Hematopoietic multipotent progenitor cell (in vitro differentiated cells): Measurements from ENCODE around the gene PCDHA4. TPM values are rescaled to one million over a fixed set of nuclear protein-coding genes. Genes with fewer than 3 reads are reported as not detected.
A peak's percentile ranks its signal among the peaks of the same experiment; 100 is the strongest.

Experiments used
- DNase-seq, 3 donors: peaks; one replicate each; pipeline ENCODE4 v3.0.0-alpha.2; 2011 to 2015; ENCODE audit warnings: low read depth in 2 of 3, low spot score in 2 of 3
- total RNA-seq: library from RNA; depleted of rRNA; stranded (reverse); fragments of >200 nt; gene quantifications from one replicate; pipeline ENCODE4 v1.2.3, GENCODE V29; 2012

PCDHA4 gene
- total RNA-seq, 1 donor, result 0.27 TPM

DNA sequence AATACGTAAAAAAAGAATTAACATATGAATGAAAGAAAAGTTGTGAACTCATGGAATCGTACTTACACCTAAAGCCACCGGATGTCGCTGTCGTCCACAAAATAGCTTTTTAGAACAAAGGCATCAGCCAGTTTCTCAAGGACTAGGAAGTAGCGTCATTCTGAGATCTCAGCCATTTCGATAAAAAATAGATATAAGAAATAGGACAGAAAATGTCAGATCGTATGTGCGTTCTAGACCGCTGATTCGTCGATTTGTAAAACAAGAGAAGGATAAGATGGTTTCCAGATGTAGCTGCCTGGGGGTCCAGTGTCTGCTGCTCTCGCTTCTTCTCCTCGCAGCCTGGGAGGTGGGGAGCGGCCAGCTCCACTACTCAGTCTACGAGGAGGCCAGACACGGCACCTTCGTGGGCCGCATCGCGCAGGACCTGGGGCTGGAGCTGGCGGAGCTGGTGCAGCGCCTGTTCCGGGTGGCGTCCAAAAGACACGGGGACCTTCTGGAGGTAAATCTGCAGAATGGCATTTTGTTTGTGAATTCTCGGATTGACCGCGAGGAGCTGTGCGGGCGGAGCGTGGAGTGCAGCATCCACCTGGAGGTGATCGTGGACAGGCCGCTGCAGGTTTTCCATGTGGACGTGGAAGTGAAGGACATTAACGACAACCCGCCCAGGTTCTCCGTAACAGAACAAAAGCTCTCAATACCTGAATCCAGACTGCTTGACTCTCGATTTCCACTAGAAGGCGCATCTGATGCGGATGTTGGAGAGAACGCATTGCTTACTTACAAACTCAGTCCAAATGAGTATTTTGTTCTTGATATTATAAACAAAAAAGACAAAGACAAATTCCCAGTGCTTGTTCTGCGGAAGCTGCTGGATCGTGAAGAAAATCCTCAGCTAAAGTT lies 49.2 kb downstream of the PCDHA4 start, which contains the start of gene PCDHA10:
PCDHA10 (plus strand) TSS at position 126 of the 903 bp plus-strand sequence; CDS start at position 278, 152 bp downstream.
- DNase-seq, result peak in 1 of 3 donors; percentile 24

DNA sequence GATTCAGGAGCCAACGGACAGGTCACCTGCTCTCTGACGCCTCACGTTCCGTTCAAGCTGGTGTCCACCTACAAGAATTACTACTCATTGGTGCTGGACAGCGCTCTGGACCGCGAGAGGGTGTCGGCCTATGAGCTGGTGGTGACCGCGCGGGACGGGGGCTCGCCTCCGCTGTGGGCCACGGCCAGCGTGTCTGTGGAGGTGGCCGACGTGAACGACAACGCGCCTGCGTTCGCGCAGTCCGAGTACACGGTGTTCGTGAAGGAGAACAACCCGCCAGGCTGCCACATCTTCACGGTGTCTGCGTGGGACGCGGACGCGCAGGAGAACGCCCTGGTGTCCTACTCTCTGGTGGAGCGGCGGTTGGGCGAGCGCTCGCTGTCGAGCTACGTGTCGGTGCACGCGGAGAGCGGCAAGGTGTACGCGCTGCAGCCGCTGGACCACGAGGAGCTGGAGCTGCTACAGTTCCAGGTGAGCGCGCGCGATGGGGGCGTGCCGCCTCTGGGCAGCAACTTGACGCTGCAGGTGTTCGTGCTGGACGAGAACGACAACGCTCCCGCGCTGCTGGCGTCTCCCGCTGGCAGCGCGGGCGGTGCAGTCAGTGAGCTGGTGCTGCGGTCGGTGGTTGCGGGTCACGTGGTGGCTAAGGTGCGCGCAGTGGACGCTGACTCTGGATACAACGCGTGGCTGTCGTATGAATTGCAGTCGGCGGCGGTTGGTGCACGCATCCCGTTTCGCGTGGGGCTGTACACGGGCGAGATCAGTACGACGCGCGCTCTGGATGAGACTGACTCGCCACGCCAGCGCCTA lies 50.5 kb downstream of the PCDHA4 start:
- no peak for DNase-seq

DNA sequence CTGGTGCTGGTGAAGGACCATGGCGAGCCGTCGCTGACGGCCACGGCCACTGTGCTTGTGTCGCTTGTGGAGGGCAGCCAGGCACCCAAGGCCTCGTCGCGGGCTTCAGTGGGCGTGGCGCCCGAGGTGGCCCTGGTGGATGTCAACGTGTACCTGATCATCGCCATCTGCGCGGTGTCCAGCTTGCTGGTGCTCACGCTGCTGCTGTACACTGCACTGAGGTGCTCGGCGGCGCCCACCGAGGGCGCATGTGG lies 51.0 kb downstream of the PCDHA4 start:
- DNase-seq, result no peak

DNA sequence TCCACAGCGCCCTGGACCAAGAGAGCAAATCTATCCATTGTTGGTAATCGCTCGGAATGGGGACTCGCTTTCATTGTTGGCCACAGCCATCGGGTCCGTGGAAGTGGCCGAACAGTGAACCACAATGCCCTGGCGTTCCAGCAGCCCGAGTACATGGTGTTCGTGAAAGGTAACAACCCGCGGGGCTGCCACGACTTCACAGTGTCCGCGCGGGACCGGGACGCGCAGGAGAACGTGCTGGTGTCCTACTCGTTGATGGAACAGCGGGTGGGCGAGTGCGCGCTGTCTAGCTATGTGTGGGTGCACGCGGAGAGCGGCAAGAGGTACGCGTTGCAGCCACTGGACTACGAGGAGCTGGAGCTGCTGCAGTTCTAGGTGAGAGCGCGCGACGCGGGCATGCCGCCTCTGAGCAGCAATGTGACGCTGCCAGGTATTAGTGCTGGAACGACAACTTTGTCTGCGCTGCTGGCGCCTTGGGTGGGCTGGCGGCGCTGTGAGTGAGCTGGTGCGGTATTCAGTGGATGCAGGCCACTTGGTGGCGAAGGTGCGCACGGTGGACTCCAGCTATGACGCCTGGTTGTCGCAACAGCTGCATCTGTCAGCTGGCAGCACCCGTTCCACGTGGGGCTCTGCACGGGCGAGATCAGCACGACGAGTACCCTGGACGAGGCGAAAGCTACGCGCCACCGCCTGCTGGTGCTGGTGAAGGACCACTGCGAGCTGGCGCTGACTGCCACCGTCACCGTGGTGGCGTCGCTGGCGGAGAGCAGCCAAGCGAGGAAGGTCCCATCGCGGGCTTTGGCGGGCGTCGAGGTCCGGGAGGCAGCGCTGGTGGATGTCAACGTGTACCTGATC lies 55.8 kb downstream of the PCDHA4 start:
- no peak for DNase-seq

Other genes with a start within 250 kb of the PCDHA4 start
- 13.2 TPM for gene SRA1, start 249.6 kb upstream of the PCDHA4 start, total RNA-seq
- gene APBB3, start 242.5 kb upstream of the PCDHA4 start, total RNA-seq, result 35.5 TPM
- 23.7 TPM for gene SLC35A4, start 242.2 kb upstream of the PCDHA4 start, total RNA-seq
- gene CD14, start 173.9 kb upstream of the PCDHA4 start, total RNA-seq, result 5.4 TPM
- 25.3 TPM for gene TMCO6, start 167.6 kb upstream of the PCDHA4 start, total RNA-seq
- gene NDUFA2, start 159.4 kb upstream of the PCDHA4 start, total RNA-seq, result 27.2 TPM
- 61.1 TPM for gene IK, start 159.2 kb upstream of the PCDHA4 start, total RNA-seq
- 18.3 TPM for gene WDR55, start 142.2 kb upstream of the PCDHA4 start, total RNA-seq
- 0.54 TPM for gene DND1, start 133.5 kb upstream of the PCDHA4 start, total RNA-seq
- 41.2 TPM for gene HARS1, start 115.7 kb upstream of the PCDHA4 start, total RNA-seq
- 24.0 TPM for gene HARS2, start 115.6 kb upstream of the PCDHA4 start, total RNA-seq
- gene ZMAT2, start 106.6 kb upstream of the PCDHA4 start, total RNA-seq, result 22.1 TPM
- not detected for gene PCDHA1, start 20.9 kb upstream of the PCDHA4 start, total RNA-seq
- under 0.01 TPM for gene PCDHA2, start 12.2 kb upstream of the PCDHA4 start, total RNA-seq
- under 0.01 TPM for gene PCDHA3, start 6.0 kb upstream of the PCDHA4 start, total RNA-seq
- under 0.01 TPM for gene PCDHA5, start 14.5 kb downstream of the PCDHA4 start, total RNA-seq
- gene PCDHA6, start 20.9 kb downstream of the PCDHA4 start, total RNA-seq, result under 0.01 TPM
- gene PCDHA7, start 27.2 kb downstream of the PCDHA4 start, total RNA-seq, result 0.27 TPM
- under 0.01 TPM for gene PCDHA8, start 34.1 kb downstream of the PCDHA4 start, total RNA-seq
- gene PCDHA9, start 41.3 kb downstream of the PCDHA4 start, total RNA-seq, result under 0.01 TPM
- under 0.01 TPM for gene PCDHA10, start 48.8 kb downstream of the PCDHA4 start, total RNA-seq
- under 0.01 TPM for gene PCDHA11, start 61.9 kb downstream of the PCDHA4 start, total RNA-seq
- gene PCDHA12, start 68.2 kb downstream of the PCDHA4 start, total RNA-seq, result under 0.01 TPM
- not detected for gene PCDHA13, start 75.1 kb downstream of the PCDHA4 start, total RNA-seq
- under 0.01 TPM for gene PCDHAC1, start 119.2 kb downstream of the PCDHA4 start, total RNA-seq
- gene PCDHAC2, start 159.4 kb downstream of the PCDHA4 start, total RNA-seq, result under 0.01 TPM
- under 0.01 TPM for gene PCDHB1, start 244.3 kb downstream of the PCDHA4 start, total RNA-seq